K562 (cell line): ENCODE results near the gene RHOF. TPM values are rescaled to one million over a fixed set of nuclear protein-coding genes. Genes with fewer than 3 reads are reported as not detected.

ENCODE experiments used
- AFF1 ChIP-seq, 2 experiments: fragments of 450-650 bp; IDR thresholded peaks; 2 replicates each; pipeline ENCODE4 v1.6.1; 2018; ENCODE audit warnings: mild to moderate bottlenecking in 2 of 2, low read depth in 1 of 2; ENCODE audit not compliant: partially characterized antibody in 2 of 2
- CTCFL ChIP-seq: IDR thresholded peaks from 2 replicates; pipeline ENCODE4 v1.6.1; 2011; ENCODE audit warnings: borderline replicate concordance, low read depth, mild to moderate bottlenecking, moderate library complexity, low read length; ENCODE audit not compliant: insufficient read depth, poor library complexity, severe bottlenecking
- HCFC1 ChIP-seq: IDR thresholded peaks from 2 replicates; pipeline ENCODE4 v1.6.1; 2012; ENCODE audit warnings: low read depth, low read length, improper control_type of control experiment
- HOXB6 ChIP-seq: fragments of 250-450 bp; sonication (Bioruptor Pico); IDR thresholded peaks from 2 replicates; pipeline ENCODE4 v1.5.1; 2022; ENCODE audit warnings: mild to moderate bottlenecking, borderline replicate concordance
- KAT7 ChIP-seq: sonication (generic); formaldehyde crosslinking; IDR thresholded peaks from 2 replicates; pipeline ENCODE4 v1.8.0; 2022; ENCODE audit warnings: missing genetic modification reagents, mild to moderate bottlenecking, borderline replicate concordance
- KLF13 ChIP-seq: fragments of 450-650 bp; IDR thresholded peaks from 2 replicates; pipeline ENCODE4 v1.6.1; 2016; ENCODE audit warnings: missing genetic modification characterization, low read depth, mild to moderate bottlenecking, missing compliant biosample characterization, moderate library complexity, borderline replicate concordance
- MTF1 ChIP-seq: fragments of 250-450 bp; sonication (Bioruptor Pico); IDR thresholded peaks from 2 replicates; pipeline ENCODE4 v1.9.0; 2021; ENCODE audit warnings: moderate library complexity, mild to moderate bottlenecking, inconsistent platforms, borderline replicate concordance
- NCOA4 ChIP-seq: fragments of 450-650 bp; IDR thresholded peaks from 2 replicates; pipeline ENCODE4 v1.6.1; 2018; ENCODE audit warnings: mild to moderate bottlenecking; ENCODE audit not compliant: partially characterized antibody
- ZBTB12 ChIP-seq: fragments of 250-450 bp; sonication (Bioruptor Pico); IDR thresholded peaks from 2 replicates; pipeline ENCODE4 v1.4.0; 2020
- ZNF583 ChIP-seq: fragments of 250-450 bp; sonication (Bioruptor Pico); IDR thresholded peaks from 2 replicates; pipeline ENCODE4 v1.4.0; 2020
- ZNF707 ChIP-seq: fragments of 250-450 bp; sonication (Bioruptor Pico); conservative IDR thresholded peaks from 2 replicates; pipeline ENCODE4 v1.8.0; 2022; ENCODE audit warnings: inconsistent platforms, mild to moderate bottlenecking, moderate library complexity
- polyA plus RNA-seq, 8 experiments: library from polyadenylated mRNA; depleted of rRNA in 4 of 8; stranded (reverse) in 5 of 8; unstranded in 3 of 8; fragments of >200 nt; fragmentation: Nextera tagmentation in 2 of 8; fragmentation: Illumina TruSeq in 1 of 8; extraction: Ambion mirVana in 2 of 8; extraction: Trizol in 1 of 8; gene quantifications; 2 replicates each; pipeline versions ENCODE4 v1.2.1 to v1.2.3, GENCODE V29; 2011 to 2014; ENCODE audit warnings: inconsistent platforms in 1 of 8, missing spikeins in 1 of 8
- total RNA-seq, 7 experiments: library from RNA; depleted of rRNA in 6 of 7; stranded (reverse); fragments of >200 nt in 6 of 7; fragmentation: Illumina TruSeq in 2 of 7; extraction: Trizol in 2 of 7; gene quantifications; 2 replicates each; pipeline versions ENCODE4 v1.2.1 to v1.2.3, GENCODE V29; 2011 to 2021; ENCODE audit warnings: low replicate concordance in 1 of 7
- TF ChIP-seq, protein P1 (sequence below): sonication (generic); formaldehyde crosslinking; IDR thresholded peaks from 2 replicates; pipeline ENCODE4 v1.8.1; 2023; ENCODE audit warnings: mild to moderate bottlenecking, missing genetic modification reagents
- TF ChIP-seq, protein P2 (sequence below): sonication (generic); formaldehyde crosslinking; IDR thresholded peaks from 2 replicates; pipeline ENCODE4 v1.5.0; 2020; ENCODE audit warnings: missing genetic modification reagents
- TF ChIP-seq, protein P3 (sequence below): fragments of 250-450 bp; sonication (Bioruptor Pico); IDR thresholded peaks from 2 replicates; pipeline ENCODE4 v1.8.0; 2022; ENCODE audit warnings: moderate library complexity, mild to moderate bottlenecking, inconsistent platforms

RHOF gene
- total and polyA plus RNA-seq, 9 of the 15 experiments (the other 6 are each of a cell fraction or from before 2014, with no cell fraction given): 0.13 to 10.1 (median 4.0) TPM

DNA sequence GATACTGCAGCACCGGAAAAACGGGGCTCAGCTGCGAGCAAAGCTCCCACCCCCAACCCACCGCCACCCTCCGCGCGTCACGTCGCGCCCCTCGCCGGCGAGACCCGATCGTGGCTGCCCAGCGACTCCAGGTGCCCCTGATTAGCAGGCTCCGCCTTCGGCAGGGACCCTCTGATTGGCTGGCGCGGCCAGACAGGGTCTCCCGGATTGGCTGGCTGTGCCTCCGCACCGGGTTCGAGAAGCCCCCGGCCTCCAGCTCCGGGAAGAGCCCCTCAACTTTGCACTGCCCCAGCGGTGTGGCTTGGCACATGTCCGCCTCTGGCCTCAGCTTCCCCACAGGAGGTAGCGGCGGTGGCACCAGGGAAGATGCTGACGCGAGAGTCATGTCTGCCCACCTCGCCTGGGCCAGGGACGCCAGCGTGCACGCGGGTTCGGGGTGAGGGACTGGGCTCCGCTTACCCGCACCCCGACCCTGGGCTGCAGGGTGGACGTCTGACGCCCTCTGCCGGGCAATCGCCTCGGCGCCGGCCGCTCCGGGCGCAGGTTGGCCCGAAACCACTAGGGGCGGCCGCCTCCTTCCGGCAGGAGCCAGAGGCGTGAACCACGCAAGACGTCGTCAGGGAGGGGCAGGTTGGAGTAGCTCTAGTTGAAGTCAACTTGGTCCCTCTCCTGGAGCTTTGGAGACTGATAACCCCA, 498 bp upstream of the RHOF start (continued):
- TF ChIP-seq, protein P1, sequence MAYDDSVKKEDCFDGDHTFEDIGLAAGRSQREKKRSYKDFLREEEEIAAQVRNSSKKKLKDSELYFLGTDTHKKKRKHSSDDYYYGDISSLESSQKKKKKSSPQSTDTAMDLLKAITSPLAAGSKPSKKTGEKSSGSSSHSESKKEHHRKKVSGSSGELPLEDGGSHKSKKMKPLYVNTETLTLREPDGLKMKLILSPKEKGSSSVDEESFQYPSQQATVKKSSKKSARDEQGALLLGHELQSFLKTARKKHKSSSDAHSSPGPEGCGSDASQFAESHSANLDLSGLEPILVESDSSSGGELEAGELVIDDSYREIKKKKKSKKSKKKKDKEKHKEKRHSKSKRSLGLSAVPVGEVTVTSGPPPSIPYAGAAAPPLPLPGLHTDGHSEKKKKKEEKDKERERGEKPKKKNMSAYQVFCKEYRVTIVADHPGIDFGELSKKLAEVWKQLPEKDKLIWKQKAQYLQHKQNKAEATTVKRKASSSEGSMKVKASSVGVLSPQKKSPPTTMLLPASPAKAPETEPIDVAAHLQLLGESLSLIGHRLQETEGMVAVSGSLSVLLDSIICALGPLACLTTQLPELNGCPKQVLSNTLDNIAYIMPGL (CRISPR knock-in tag): peak; percentile 98
- TF ChIP-seq NCOA4 (no peak), ZNF583 (CRISPR knock-in tag) (0 out of 2 replicates have a peak, but pooled peaks have one; percentile 37), ZNF707 (CRISPR knock-in tag) (no peak), ZBTB12 (CRISPR knock-in tag) (no peak), AFF1 (IDR thresholded peaks at IDR 0.05; ENCODE audit: low read depth in 1 of 2, partially characterized antibody in 2 of 2) (no peak), HOXB6 (no peak), KAT7 (0 out of 2 replicates have a peak, but pooled peaks have one; percentile 75), HCFC1 (peak; percentile 59), MTF1 (CRISPR knock-in tag) (no peak), CTCFL (peak; percentile 94), KLF13 (tag) (no peak)
- TF ChIP-seq, protein P2, sequence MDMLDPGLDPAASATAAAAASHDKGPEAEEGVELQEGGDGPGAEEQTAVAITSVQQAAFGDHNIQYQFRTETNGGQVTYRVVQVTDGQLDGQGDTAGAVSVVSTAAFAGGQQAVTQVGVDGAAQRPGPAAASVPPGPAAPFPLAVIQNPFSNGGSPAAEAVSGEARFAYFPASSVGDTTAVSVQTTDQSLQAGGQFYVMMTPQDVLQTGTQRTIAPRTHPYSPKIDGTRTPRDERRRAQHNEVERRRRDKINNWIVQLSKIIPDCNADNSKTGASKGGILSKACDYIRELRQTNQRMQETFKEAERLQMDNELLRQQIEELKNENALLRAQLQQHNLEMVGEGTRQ (CRISPR knock-in tag): no peak
- TF ChIP-seq, protein P3, sequence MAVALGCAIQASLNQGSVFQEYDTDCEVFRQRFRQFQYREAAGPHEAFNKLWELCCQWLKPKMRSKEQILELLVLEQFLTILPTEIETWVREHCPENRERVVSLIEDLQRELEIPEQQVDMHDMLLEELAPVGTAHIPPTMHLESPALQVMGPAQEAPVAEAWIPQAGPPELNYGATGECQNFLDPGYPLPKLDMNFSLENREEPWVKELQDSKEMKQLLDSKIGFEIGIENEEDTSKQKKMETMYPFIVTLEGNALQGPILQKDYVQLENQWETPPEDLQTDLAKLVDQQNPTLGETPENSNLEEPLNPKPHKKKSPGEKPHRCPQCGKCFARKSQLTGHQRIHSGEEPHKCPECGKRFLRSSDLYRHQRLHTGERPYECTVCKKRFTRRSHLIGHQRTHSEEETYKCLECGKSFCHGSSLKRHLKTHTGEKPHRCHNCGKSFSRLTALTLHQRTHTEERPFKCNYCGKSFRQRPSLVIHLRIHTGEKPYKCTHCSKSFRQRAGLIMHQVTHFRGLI (CRISPR knock-in tag): no peak
